ENCODE data around the gene GATA5.

The GATA5 gene

DNA sequence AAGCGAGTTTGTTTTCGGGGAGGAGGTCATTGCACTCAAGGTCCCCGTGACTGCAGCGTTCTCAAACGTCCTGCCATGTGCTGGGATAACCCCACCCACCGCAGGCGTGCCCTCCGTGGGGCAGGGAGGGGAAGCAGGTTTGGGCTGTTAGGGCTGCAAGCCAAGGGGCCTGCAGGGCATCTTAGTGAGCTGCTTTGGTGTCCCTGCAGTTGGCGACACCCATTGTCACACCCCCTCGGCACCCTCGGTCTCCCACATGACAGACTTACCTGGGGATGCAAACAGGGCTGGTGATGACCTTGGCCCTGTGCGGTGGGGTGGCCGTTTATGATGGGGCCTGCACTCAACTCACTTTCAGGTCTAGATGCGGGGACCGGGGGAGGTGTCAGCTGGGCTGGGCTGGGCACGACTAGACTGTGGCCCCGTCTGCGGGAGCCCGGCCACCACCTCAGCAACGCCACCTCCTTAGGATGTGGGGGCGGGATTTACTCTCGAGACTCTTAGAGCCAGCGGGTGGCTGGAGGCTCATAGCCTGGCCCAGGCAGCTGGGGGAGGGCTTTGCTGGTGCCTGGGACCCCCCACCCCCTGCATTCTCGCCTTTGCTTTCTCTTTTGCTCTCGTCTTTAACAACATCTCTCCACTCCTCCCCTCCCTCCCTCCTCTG, 6.5 kb upstream of the GATA5 start:
- DNase-seq (ENCODE audit: low read depth in 1 of 2, low spot score in 1 of 2), result no peak

GRCh38 chr20:62481425-62482145, 5.8 kb upstream of the GATA5 start:
- no peak overlapping the region for H3K27ac ChIP-seq (replicated peaks)
- no peak for DNase-seq (ENCODE audit: low read depth in 1 of 2, low spot score in 1 of 2)
- peaks cover 76% of the 10 kb centered on the region for H3K27me3 ChIP-seq (ENCODE audit: insufficient read depth, poor library complexity, severe bottlenecking)
- TF ChIP-seq POLR2AphosphoS5 (IDR thresholded peaks at IDR 0.05; ENCODE audit: low read depth), result no peak
- TF ChIP-seq CTCF (IDR thresholded peaks at IDR 0.05; ENCODE audit: insufficient read depth, low read length), result no peak
- no peak for TF ChIP-seq GABPA (IDR thresholded peaks at IDR 0.05; ENCODE audit: low read depth)
- TF ChIP-seq SPI1 (IDR thresholded peaks at IDR 0.05; ENCODE audit: borderline replicate concordance, low read depth), result no peak
- TF ChIP-seq, protein P1, sequence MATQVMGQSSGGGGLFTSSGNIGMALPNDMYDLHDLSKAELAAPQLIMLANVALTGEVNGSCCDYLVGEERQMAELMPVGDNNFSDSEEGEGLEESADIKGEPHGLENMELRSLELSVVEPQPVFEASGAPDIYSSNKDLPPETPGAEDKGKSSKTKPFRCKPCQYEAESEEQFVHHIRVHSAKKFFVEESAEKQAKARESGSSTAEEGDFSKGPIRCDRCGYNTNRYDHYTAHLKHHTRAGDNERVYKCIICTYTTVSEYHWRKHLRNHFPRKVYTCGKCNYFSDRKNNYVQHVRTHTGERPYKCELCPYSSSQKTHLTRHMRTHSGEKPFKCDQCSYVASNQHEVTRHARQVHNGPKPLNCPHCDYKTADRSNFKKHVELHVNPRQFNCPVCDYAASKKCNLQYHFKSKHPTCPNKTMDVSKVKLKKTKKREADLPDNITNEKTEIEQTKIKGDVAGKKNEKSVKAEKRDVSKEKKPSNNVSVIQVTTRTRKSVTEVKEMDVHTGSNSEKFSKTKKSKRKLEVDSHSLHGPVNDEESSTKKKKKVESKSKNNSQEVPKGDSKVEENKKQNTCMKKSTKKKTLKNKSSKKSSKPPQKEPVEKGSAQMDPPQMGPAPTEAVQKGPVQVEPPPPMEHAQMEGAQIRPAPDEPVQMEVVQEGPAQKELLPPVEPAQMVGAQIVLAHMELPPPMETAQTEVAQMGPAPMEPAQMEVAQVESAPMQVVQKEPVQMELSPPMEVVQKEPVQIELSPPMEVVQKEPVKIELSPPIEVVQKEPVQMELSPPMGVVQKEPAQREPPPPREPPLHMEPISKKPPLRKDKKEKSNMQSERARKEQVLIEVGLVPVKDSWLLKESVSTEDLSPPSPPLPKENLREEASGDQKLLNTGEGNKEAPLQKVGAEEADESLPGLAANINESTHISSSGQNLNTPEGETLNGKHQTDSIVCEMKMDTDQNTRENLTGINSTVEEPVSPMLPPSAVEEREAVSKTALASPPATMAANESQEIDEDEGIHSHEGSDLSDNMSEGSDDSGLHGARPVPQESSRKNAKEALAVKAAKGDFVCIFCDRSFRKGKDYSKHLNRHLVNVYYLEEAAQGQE (IDR thresholded peaks at IDR 0.05; ENCODE audit: insufficient replicate concordance, low read depth), result no peak
- H3K4me3 ChIP-seq (replicated peaks; ENCODE audit: insufficient read depth, low read length), result no peak overlapping the region

More for the DNA sequence above, 6.5 kb upstream of the GATA5 start:
- peaks cover 80% of the 10 kb centered on the region for H3K27me3 ChIP-seq (ENCODE audit: insufficient read depth, poor library complexity, severe bottlenecking)
- no peak for TF ChIP-seq GABPA (IDR thresholded peaks at IDR 0.05; ENCODE audit: low read depth)
- no peak for TF ChIP-seq SPI1 (IDR thresholded peaks at IDR 0.05; ENCODE audit: borderline replicate concordance, low read depth)
- no peak for TF ChIP-seq POLR2AphosphoS5 (IDR thresholded peaks at IDR 0.05; ENCODE audit: low read depth)
- TF ChIP-seq, protein P1 (IDR thresholded peaks at IDR 0.05; ENCODE audit: insufficient replicate concordance, low read depth), result no peak
- no peak for TF ChIP-seq CTCF (IDR thresholded peaks at IDR 0.05; ENCODE audit: insufficient read depth, low read length)
- H3K27ac ChIP-seq (replicated peaks), result no peak overlapping the region
- no peak overlapping the region for H3K4me3 ChIP-seq (replicated peaks; ENCODE audit: insufficient read depth, low read length)

GRCh38 chr20:62480318-62480717, 4.5 kb upstream of the GATA5 start:
- DNase-seq (ENCODE audit: low read depth in 1 of 2, low spot score in 1 of 2), result no peak
- H3K4me3 ChIP-seq (replicated peaks; ENCODE audit: insufficient read depth, low read length), result no peak overlapping the region
- H3K27ac ChIP-seq (replicated peaks), result no peak overlapping the region
- TF ChIP-seq CTCF (IDR thresholded peaks at IDR 0.05; ENCODE audit: insufficient read depth, low read length) (no peak), SPI1 (IDR thresholded peaks at IDR 0.05; ENCODE audit: borderline replicate concordance, low read depth) (no peak), GABPA (IDR thresholded peaks at IDR 0.05; ENCODE audit: low read depth) (no peak), POLR2AphosphoS5 (IDR thresholded peaks at IDR 0.05; ENCODE audit: low read depth) (no peak)
- TF ChIP-seq, protein P1 (IDR thresholded peaks at IDR 0.05; ENCODE audit: insufficient replicate concordance, low read depth), result no peak
- H3K27me3 ChIP-seq (ENCODE audit: insufficient read depth, poor library complexity, severe bottlenecking), result peaks cover 75% of the 10 kb centered on the region
